SJCRH30 (cell line): ENCODE data around the gene CCNI2. TPM values are rescaled to one million over a fixed set of nuclear protein-coding genes. Genes with fewer than 3 reads are reported as not detected.

ENCODE experiments used
- DNase-seq, 2 experiments: peaks; one replicate each; pipeline ENCODE4 v3.0.0-alpha.2; 2015 to 2020
- H3K27ac ChIP-seq: fragments of 250-450 bp; sonication (Bioruptor Pico); 2 replicates; pipeline ENCODE4 v1.5.1; 2020; ENCODE audit warnings: mild to moderate bottlenecking, moderate library complexity
- H3K27me3 ChIP-seq: fragments of 250-450 bp; sonication (Bioruptor Pico); 2 replicates; pipeline ENCODE4 v1.5.1; 2020; ENCODE audit warnings: mild to moderate bottlenecking, moderate library complexity
- H3K36me3 ChIP-seq: fragments of 250-450 bp; sonication (Bioruptor Pico); 2 replicates; pipeline ENCODE4 v1.5.1; 2020; ENCODE audit warnings: mild to moderate bottlenecking, moderate library complexity
- H3K4me1 ChIP-seq: fragments of 250-450 bp; sonication (Bioruptor Pico); 2 replicates; pipeline ENCODE4 v1.5.1; 2020; ENCODE audit warnings: mild to moderate bottlenecking, moderate library complexity
- H3K4me3 ChIP-seq: fragments of 250-450 bp; sonication (Bioruptor Pico); 2 replicates; pipeline ENCODE4 v1.5.1; 2020; ENCODE audit warnings: mild to moderate bottlenecking, moderate library complexity
- H3K9me3 ChIP-seq: fragments of 250-450 bp; sonication (Bioruptor Pico); replicated peaks from 2 replicates; pipeline ENCODE4 v1.5.1; 2020; ENCODE audit warnings: mild to moderate bottlenecking, moderate library complexity
- total RNA-seq: library from RNA; depleted of rRNA; stranded (reverse); fragments of >200 nt; shearing (Covaris generic); gene quantifications from 2 replicates; pipeline ENCODE4 v1.2.3, GENCODE V29; 2014

Gene CCNI2
- total RNA-seq, 1 experiment from 2014 or later: not detected

GRCh38 chr5:132766806-132767055, 19.5 kb downstream of the CCNI2 start:
- H3K36me3 ChIP-seq: no peaks in the 10 kb centered on the region
- peaks cover 10% of the 10 kb centered on the region; the same call in 1 of the 2 replicates for H3K4me1 ChIP-seq

GRCh38 chr5:132767150-132767549, 19.9 kb downstream of the CCNI2 start:
- Histone ChIP-seq H3K27me3 (no peaks in the 10 kb centered on the region), H3K9me3 (no peaks in the 10 kb centered on the region), H3K4me3 (no peak overlapping the region), H3K27ac (no peak overlapping the region), H3K36me3 (no peaks in the 10 kb centered on the region), H3K4me1 (peaks cover 13% of the 10 kb centered on the region; the same call in 1 of the 2 replicates)
- no peak for DNase-seq

More at GRCh38 chr5:132766806-132767055, 19.5 kb downstream of the CCNI2 start:
- H3K27me3 ChIP-seq: no peaks in the 10 kb centered on the region
- no peak for DNase-seq
- no peak overlapping the region for H3K4me3 ChIP-seq
- H3K9me3 ChIP-seq: no peaks in the 10 kb centered on the region
- H3K27ac ChIP-seq: no peak overlapping the region

GRCh38 chr5:132768485-132768868, 21.3 kb downstream of the CCNI2 start:
- peaks cover 13% of the 10 kb centered on the region; the same call in 1 of the 2 replicates for H3K4me1 ChIP-seq
- DNase-seq: no peak
- H3K27me3 ChIP-seq: no peaks in the 10 kb centered on the region
- no peaks in the 10 kb centered on the region for H3K9me3 ChIP-seq
- H3K27ac ChIP-seq: no peak overlapping the region
- H3K4me3 ChIP-seq: no peak overlapping the region
- no peaks in the 10 kb centered on the region for H3K36me3 ChIP-seq

GRCh38 chr5:132770476-132771159, 23.4 kb downstream of the CCNI2 start:
- H3K4me1 ChIP-seq: peaks cover 13% of the 10 kb centered on the region; the same call in 1 of the 2 replicates
- no peaks in the 10 kb centered on the region for H3K36me3 ChIP-seq
- no peak for DNase-seq
- no peak overlapping the region for H3K4me3 ChIP-seq
- H3K27ac ChIP-seq: peak overlapping the region; percentile 41; the same call in 1 of the 2 replicates
- H3K9me3 ChIP-seq: no peaks in the 10 kb centered on the region
- no peaks in the 10 kb centered on the region for H3K27me3 ChIP-seq

- no peaks in the 10 kb centered on the region for H3K36me3 ChIP-seq
- peak overlapping the region; percentile 41; the same call in 1 of the 2 replicates for H3K27ac ChIP-seq
- no peaks in the 10 kb centered on the region for H3K27me3 ChIP-seq
- no peaks in the 10 kb centered on the region for H3K9me3 ChIP-seq
- peak; percentile 47 to 63 for DNase-seq
- no peak overlapping the region for H3K4me3 ChIP-seq
- H3K4me1 ChIP-seq: peaks cover 13% of the 10 kb centered on the region; the same call in 1 of the 2 replicates
Measured at GRCh38 chr5:132771503-132771998, 24.3 kb downstream of the CCNI2 start.

- Histone ChIP-seq H3K4me3 (no peak overlapping the region), H3K9me3 (no peaks in the 10 kb centered on the region), H3K27me3 (no peaks in the 10 kb centered on the region), H3K4me1 (peaks cover 12% of the 10 kb centered on the region; the same call in 1 of the 2 replicates), H3K27ac (no peak overlapping the region), H3K36me3 (no peaks in the 10 kb centered on the region)
- no peak for DNase-seq
Measured at GRCh38 chr5:132772291-132773070, 25.3 kb downstream of the CCNI2 start.

GRCh38 chr5:132773114-132773513, 25.9 kb downstream of the CCNI2 start:
- H3K27ac ChIP-seq: no peak overlapping the region
- H3K27me3 ChIP-seq: peaks cover 4% of the 10 kb centered on the region; the same call in 1 of the 2 replicates
- H3K36me3 ChIP-seq: no peaks in the 10 kb centered on the region
- H3K4me3 ChIP-seq: no peak overlapping the region
- H3K4me1 ChIP-seq: peaks cover 11% of the 10 kb centered on the region; the same call in 1 of the 2 replicates
- H3K9me3 ChIP-seq: no peaks in the 10 kb centered on the region
- DNase-seq: peak; percentile 27 to 40

GRCh38 chr5:132773601-132774355, 26.6 kb downstream of the CCNI2 start:
- no peak overlapping the region for H3K4me3 ChIP-seq
- H3K4me1 ChIP-seq: peaks cover 11% of the 10 kb centered on the region; the same call in 1 of the 2 replicates
- H3K36me3 ChIP-seq: no peaks in the 10 kb centered on the region
- H3K27me3 ChIP-seq: peaks cover 8% of the 10 kb centered on the region; the same call in 1 of the 2 replicates
- no peak for DNase-seq
- no peak overlapping the region for H3K27ac ChIP-seq
- H3K9me3 ChIP-seq: no peaks in the 10 kb centered on the region

GRCh38 chr5:132774406-132774805, 27.2 kb downstream of the CCNI2 start:
- Histone ChIP-seq H3K4me3 (no peak overlapping the region), H3K27ac (no peak overlapping the region), H3K4me1 (peaks cover 11% of the 10 kb centered on the region; the same call in 1 of the 2 replicates), H3K9me3 (no peaks in the 10 kb centered on the region), H3K27me3 (peaks cover 10% of the 10 kb centered on the region; the same call in 1 of the 2 replicates), H3K36me3 (no peaks in the 10 kb centered on the region)
- DNase-seq: no peak

- Histone ChIP-seq H3K9me3 (no peaks in the 10 kb centered on the region), H3K27me3 (peaks cover 10% of the 10 kb centered on the region; the same call in 1 of the 2 replicates), H3K27ac (no peak overlapping the region), H3K4me1 (peaks cover 11% of the 10 kb centered on the region; the same call in 1 of the 2 replicates), H3K4me3 (no peak overlapping the region), H3K36me3 (no peaks in the 10 kb centered on the region)
- DNase-seq: no peak
Measured at GRCh38 chr5:132774896-132775295, 27.7 kb downstream of the CCNI2 start.

GRCh38 chr5:132775476-132775961, 28.3 kb downstream of the CCNI2 start:
- H3K4me3 ChIP-seq: no peak overlapping the region
- no peaks in the 10 kb centered on the region for H3K36me3 ChIP-seq
- H3K4me1 ChIP-seq: peaks cover 11% of the 10 kb centered on the region; the same call in 1 of the 2 replicates
- no peak for DNase-seq
- H3K27ac ChIP-seq: no peak overlapping the region
- no peaks in the 10 kb centered on the region for H3K9me3 ChIP-seq
- peaks cover 10% of the 10 kb centered on the region; the same call in 1 of the 2 replicates for H3K27me3 ChIP-seq

- peaks cover 7% of the 10 kb centered on the region; the same call in 1 of the 2 replicates for H3K4me1 ChIP-seq
- no peaks in the 10 kb centered on the region for H3K36me3 ChIP-seq
- H3K27me3 ChIP-seq: peaks cover 10% of the 10 kb centered on the region; the same call in 1 of the 2 replicates
- no peak overlapping the region for H3K27ac ChIP-seq
- peak overlapping the region; percentile 75 for H3K4me3 ChIP-seq
- H3K9me3 ChIP-seq: no peaks in the 10 kb centered on the region
- DNase-seq: peak; percentile 54 to 65
Measured at GRCh38 chr5:132776131-132776937, 29.1 kb downstream of the CCNI2 start.

GRCh38 chr5:132776938-132777208, 29.6 kb downstream of the CCNI2 start:
- Histone ChIP-seq H3K27me3 (peaks cover 10% of the 10 kb centered on the region; the same call in 1 of the 2 replicates), H3K27ac (no peak overlapping the region), H3K9me3 (no peaks in the 10 kb centered on the region), H3K36me3 (no peaks in the 10 kb centered on the region), H3K4me1 (peaks cover 1% of the 10 kb centered on the region; the same call in 1 of the 2 replicates), H3K4me3 (peak overlapping the region; percentile 75)
- no peak for DNase-seq
